H1 (cell line): ENCODE measurements around the gene ZNF219. TPM values are rescaled to one million over a fixed set of nuclear protein-coding genes. Genes with fewer than 3 reads are reported as not detected.
A peak's percentile ranks its signal among the peaks of the same experiment; 100 is the strongest.

Source experiments
- BACH1 ChIP-seq: IDR thresholded peaks from 2 replicates; pipeline ENCODE4 v1.6.1; 2012; ENCODE audit warnings: low read length, improper control_type of control experiment
- CHD7 ChIP-seq: fragments of 300-600 bp; sonication (generic); IDR thresholded peaks from 2 replicates; pipeline ENCODE4 v1.7.1; 2012; ENCODE audit warnings: low read length, moderate library complexity, mild to moderate bottlenecking, inconsistent platforms; ENCODE audit not compliant: insufficient replicate concordance
- SIRT6 ChIP-seq: IDR thresholded peaks from one replicate; pipeline ENCODE4 v1.7.1; 2012; ENCODE audit warnings: low read length, inconsistent platforms
- SRF ChIP-seq: IDR thresholded peaks from 2 replicates; pipeline ENCODE4 v1.6.1; 2011; ENCODE audit warnings: mild to moderate bottlenecking, low read depth, low read length, moderate library complexity
- ZNF274 ChIP-seq: IDR thresholded peaks from 2 replicates; pipeline ENCODE4 v1.7.0; 2012; ENCODE audit warnings: low read length, borderline replicate concordance; ENCODE audit errors: extremely low read depth
- polyA plus RNA-seq, 7 experiments: library from polyadenylated mRNA; depleted of rRNA in 3 of 7; stranded (reverse) in 5 of 7; unstranded in 2 of 7; fragments of >200 nt in 5 of 7; fragments of 200-250 nt in 2 of 7; gene quantifications; 1 replicate in 5 of 7; 2 replicates in 1 of 7; 4 replicates in 1 of 7; pipeline versions ENCODE4 v1.2.1 to v1.2.3, GENCODE V29; 2011 to 2013; ENCODE audit warnings: missing spikeins in 2 of 7, mixed read lengths in 2 of 7
- total RNA-seq: library from RNA; stranded (reverse); fragmentation: NEBNext Ultra II Directional; extraction: Animal tissue kit (Norgen Biotek cat#: 25700); gene quantifications from 2 replicates; pipeline ENCODE4 v1.2.1, GENCODE V29; 2021
- TF ChIP-seq, protein P1 (sequence below): IDR thresholded peaks from 2 replicates; pipeline ENCODE4 v1.6.1; 2011; ENCODE audit warnings: low read depth, mild to moderate bottlenecking, low read length; ENCODE audit not compliant: insufficient read depth

ZNF219 gene
- total and polyA plus RNA-seq, 2 of the 8 experiments (the other 6 are each of a cell fraction or from before 2014, with no cell fraction given), result 113 to 160 TPM

GRCh38 chr14:21098892-21099595 is 589 bp upstream of the ZNF219 start (continued):
- no peak for TF ChIP-seq CHD7
- TF ChIP-seq BACH1, result 0 out of 2 replicates have a peak, but pooled peaks have one; percentile 0
- TF ChIP-seq, protein P1, sequence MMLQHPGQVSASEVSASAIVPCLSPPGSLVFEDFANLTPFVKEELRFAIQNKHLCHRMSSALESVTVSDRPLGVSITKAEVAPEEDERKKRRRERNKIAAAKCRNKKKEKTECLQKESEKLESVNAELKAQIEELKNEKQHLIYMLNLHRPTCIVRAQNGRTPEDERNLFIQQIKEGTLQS, result no peak
- TF ChIP-seq ZNF274, result no peak
- no peak for TF ChIP-seq SIRT6
- no peak for TF ChIP-seq SRF
